Caco-2 (cell line): ENCODE results near the gene APBB1IP. TPM values are rescaled to one million over a fixed set of nuclear protein-coding genes. Genes with fewer than 3 reads are reported as not detected.

ENCODE experiments used
- BruUV-seq: library from RNA; stranded (reverse); fragments of 400-500 nt; replicated peaks from 2 replicates; lab custom pipeline; 2021; lab: Mats Ljungman, UMichigan
- CTCF ChIA-PET: fragments of 300-600 bp; sonication (Branson Sonifier 250); formaldehyde crosslinking; loops from one replicate; lab custom pipeline; 2022; ENCODE audit warnings: antibody characterized with exemption; lab: Charles Lee
- POLR2A ChIA-PET: fragments of 300-600 bp; sonication (Branson Sonifier 250); formaldehyde crosslinking; loops from one replicate; lab custom pipeline; 2022; ENCODE audit warnings: antibody characterized with exemption; lab: Charles Lee
- DNase-seq, 2 experiments: peaks; one replicate each; pipeline versions ENCODE4 v3.0.0 to v3.0.0-alpha.2; 2020 to 2022
- H3K27me3 ChIP-seq: replicated peaks from 2 replicates; pipeline ENCODE4 v1.6.0; 2011; ENCODE audit warnings: low read length; ENCODE audit not compliant: control insufficient read depth, insufficient read depth
- H3K36me3 ChIP-seq: 2 replicates; pipeline ENCODE4 v1.5.1; 2011; ENCODE audit warnings: low read length; ENCODE audit not compliant: control insufficient read depth, insufficient read depth
- H3K4me1 ChIP-seq: fragments of 250-450 bp; sonication (Bioruptor Pico); 2 replicates; pipeline ENCODE4 v1.5.1; 2020; ENCODE audit warnings: mild to moderate bottlenecking
- H3K4me3 ChIP-seq: 2 replicates; pipeline ENCODE4 v1.5.1; 2011; ENCODE audit warnings: low read depth, mild to moderate bottlenecking, control low read depth, low read length
- H3K9me3 ChIP-seq: fragments of 250-450 bp; sonication (Bioruptor Pico); 2 replicates; pipeline ENCODE4 v1.5.1; 2020; ENCODE audit warnings: mild to moderate bottlenecking, moderate library complexity
- H3K27ac Mint-ChIP-seq: one replicate; pipeline ENCODE4 v1.8.0; 2022; ENCODE audit warnings: mixed read lengths; ENCODE audit not compliant: unreplicated experiment
- H3K27me3 Mint-ChIP-seq: one replicate; pipeline ENCODE4 v1.8.0; 2022; ENCODE audit warnings: mixed read lengths; ENCODE audit not compliant: insufficient read depth, unreplicated experiment
- H3K36me3 Mint-ChIP-seq: one replicate; pipeline ENCODE4 v1.8.0; 2022; ENCODE audit warnings: mild to moderate bottlenecking, mixed read lengths; ENCODE audit not compliant: insufficient read depth, unreplicated experiment
- H3K4me1 Mint-ChIP-seq: one replicate; pipeline ENCODE4 v1.8.0; 2022; ENCODE audit warnings: low read depth, mixed read lengths; ENCODE audit not compliant: unreplicated experiment
- H3K4me3 Mint-ChIP-seq: one replicate; pipeline ENCODE4 v1.8.0; 2022; ENCODE audit warnings: mild to moderate bottlenecking, moderate library complexity, mixed read lengths; ENCODE audit not compliant: unreplicated experiment
- H3K9me3 Mint-ChIP-seq: one replicate; pipeline ENCODE4 v1.8.0; 2022; ENCODE audit warnings: mixed read lengths; ENCODE audit not compliant: unreplicated experiment
- CTCF ChIP-seq, 2 experiments: fragments of 200-600 bp in 1 of 2; IDR thresholded peaks; 1 replicate in 1 of 2; 2 replicates in 1 of 2; pipeline versions ENCODE4 v1.5.1 to v1.8.0; 2011 to 2022; ENCODE audit warnings: antibody characterized with exemption in 1 of 2, control low read depth in 1 of 2, inconsistent platforms in 1 of 2, low read depth in 1 of 2, low read length in 1 of 2, mild to moderate bottlenecking in 1 of 2, moderate library complexity in 1 of 2; ENCODE audit not compliant: insufficient read depth in 1 of 2, severe bottlenecking in 1 of 2, unreplicated experiment in 1 of 2
- intact Hi-C: fragments of 100-400 bp; cut with micrococcal nuclease; formaldehyde crosslinking; loops from one replicate; pipeline ENCODE4 v1.10.0; 2022; ENCODE audit not compliant: unreplicated experiment
- total RNA-seq: library from RNA; stranded (reverse); gene quantifications from 2 replicates; pipeline ENCODE4 v1.2.3, GENCODE V29; 2022

Gene APBB1IP
- total RNA-seq, 1 experiment from 2014 or later: 0.14 TPM

- no TSS peak for BruUV-seq
- Mint-ChIP-seq H3K27ac (no peak overlapping the region), H3K4me1 (peaks cover 14% of the 10 kb centered on the region), H3K4me3 (no peak overlapping the region), H3K36me3 (no peaks in the 10 kb centered on the region), H3K9me3 (peaks cover 23% of the 10 kb centered on the region), H3K27me3 (no peaks in the 10 kb centered on the region)
- ChIA-PET POLR2A (no interaction called here), CTCF (interaction anchor here (0.6 kb wide), 1 partner anchor 1289 kb away, joined by 3 read pairs; no protein-coding TSS in a partner anchor)
- no peak for TF ChIP-seq CTCF (IDR thresholded peaks at IDR 0.05; ENCODE audit: insufficient read depth in 1 of 2, low read depth in 1 of 2, low read length in 1 of 2, severe bottlenecking in 1 of 2, unreplicated experiment in 1 of 2)
- no peak overlapping the region for H3K4me3 ChIP-seq
- H3K9me3 ChIP-seq: 0 out of 2 replicates have a peak, but pooled peaks cover 5% of the 10 kb centered on the region
- intact Hi-C loops: no loop called here
- H3K4me1 ChIP-seq: peaks cover 10% of the 10 kb centered on the region
- no peaks in the 10 kb centered on the region for H3K36me3 ChIP-seq
- no peak for DNase-seq
- H3K27me3 ChIP-seq: no peaks in the 10 kb centered on the region
These were observed 2.3 kb upstream of the APBB1IP start for GRCh38 chr10:26435852-26436251.

- Mint-ChIP-seq H3K4me3 (no peak overlapping the region), H3K4me1 (peaks cover 14% of the 10 kb centered on the region), H3K27ac (no peak overlapping the region), H3K36me3 (no peaks in the 10 kb centered on the region), H3K27me3 (no peaks in the 10 kb centered on the region), H3K9me3 (peaks cover 23% of the 10 kb centered on the region)
- no TSS peak for BruUV-seq
- H3K27me3 ChIP-seq: no peaks in the 10 kb centered on the region
- ChIA-PET CTCF (no interaction called here), POLR2A (no interaction called here)
- no peak overlapping the region for H3K4me3 ChIP-seq
- intact Hi-C loops: no loop called here
- H3K9me3 ChIP-seq: 0 out of 2 replicates have a peak, but pooled peaks cover 5% of the 10 kb centered on the region
- H3K4me1 ChIP-seq: peaks cover 4% of the 10 kb centered on the region
- no peak for TF ChIP-seq CTCF (IDR thresholded peaks at IDR 0.05; ENCODE audit: insufficient read depth in 1 of 2, low read depth in 1 of 2, low read length in 1 of 2, severe bottlenecking in 1 of 2, unreplicated experiment in 1 of 2)
- DNase-seq: no peak
- no peaks in the 10 kb centered on the region for H3K36me3 ChIP-seq
These were observed 1.3 kb upstream of the APBB1IP start for GRCh38 chr10:26436848-26437247.

GRCh38 chr10:26438534-26439341 is 597 bp downstream of the APBB1IP start:
- H3K27me3 Mint-ChIP-seq: no peaks in the 10 kb centered on the region
- H3K9me3 ChIP-seq: no peaks in the 10 kb centered on the region
- no peaks in the 10 kb centered on the region for H3K36me3 ChIP-seq
- H3K4me1 ChIP-seq: no peaks in the 10 kb centered on the region
- POLR2A ChIA-PET: no interaction called here
- peaks cover 14% of the 10 kb centered on the region for H3K4me1 Mint-ChIP-seq
- H3K4me3 ChIP-seq: no peak overlapping the region
- no TSS peak for BruUV-seq
- H3K27ac Mint-ChIP-seq: no peak overlapping the region
- no peaks in the 10 kb centered on the region for H3K27me3 ChIP-seq
- intact Hi-C loops: no loop called here
- no peak overlapping the region for H3K4me3 Mint-ChIP-seq
- no peaks in the 10 kb centered on the region for H3K36me3 Mint-ChIP-seq
- DNase-seq: no peak
- no peak for TF ChIP-seq CTCF (IDR thresholded peaks at IDR 0.05; ENCODE audit: insufficient read depth in 1 of 2, low read depth in 1 of 2, low read length in 1 of 2, severe bottlenecking in 1 of 2, unreplicated experiment in 1 of 2)
- CTCF ChIA-PET: no interaction called here
- H3K9me3 Mint-ChIP-seq: peaks cover 25% of the 10 kb centered on the region
